ENCODE data around the gene SLX9. TPM values are rescaled to one million over a fixed set of nuclear protein-coding genes. Genes with fewer than 3 reads are reported as not detected.

SLX9 gene
- total and polyA plus RNA-seq, 2 donors (not counting 3 experiments of a cell fraction or from before 2014, with no cell fraction given) = 27.0 to 50.6 TPM

DNA sequence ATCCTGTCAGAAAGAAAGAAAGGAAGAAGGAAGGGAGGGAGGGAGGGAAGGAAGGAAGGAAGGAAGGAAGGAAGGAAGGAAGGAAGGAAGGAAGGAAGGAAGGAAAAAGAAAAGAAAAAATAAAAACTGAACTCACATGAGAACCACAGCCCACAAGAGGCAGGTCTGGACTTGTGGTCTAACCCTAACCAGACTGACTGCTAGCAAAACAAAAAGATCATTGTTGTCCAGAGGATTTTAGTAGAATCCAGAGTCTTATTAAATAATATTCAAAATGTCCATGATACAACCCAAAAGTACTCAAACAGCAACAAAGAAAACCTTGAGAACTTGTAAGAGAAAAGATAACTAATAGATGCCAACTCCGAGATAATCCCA, 14.5 kb upstream of the SLX9 start:
- H3K27me3 ChIP-seq (ENCODE audit: control insufficient read depth in 2 of 2, insufficient read depth in 2 of 2, low read length in 2 of 2) = peaks cover 4 to 8% of the 10 kb centered on the region in 2 experiments
- H4K20me1 ChIP-seq (replicated peaks; ENCODE audit: control insufficient read depth, extremely low read depth, insufficient read depth, low read length) = no peaks in the 10 kb centered on the region
- H3K4me3 ChIP-seq (replicated peaks in 1 of 3; ENCODE audit: insufficient read depth in 1 of 3, low read depth in 1 of 3, low read length in 3 of 3) = no peak overlapping the region
- no peak for FAIRE-seq
- H3K79me2 ChIP-seq (ENCODE audit: control insufficient read depth, insufficient read depth, low read length) = no peaks in the 10 kb centered on the region
- H3K9ac ChIP-seq (replicated peaks; ENCODE audit: extremely low read depth, insufficient read depth, low read length) = no peak overlapping the region
- no peaks in the 10 kb centered on the region for H3K9me1 ChIP-seq (replicated peaks; ENCODE audit: control insufficient read depth, extremely low read depth, insufficient read depth, low read length)
- BruUV-seq (replicated peaks) = no TSS peak
- H3K36me3 ChIP-seq (ENCODE audit: control insufficient read depth in 2 of 2, extremely low read depth in 1 of 2, insufficient read depth in 2 of 2, low read length in 2 of 2) = no peaks in the 10 kb centered on the region
- intact Hi-C loops (cut with micrococcal nuclease) (no loop called here), dilution Hi-C loops (cut with MboI; ENCODE audit: extremely low pct_ligation_motif_present, low sequenced_read_pairs) (loop anchor here (25.0 kb wide), 1 partner anchor 212 kb away; no protein-coding TSS in a partner anchor)
- H3K4me2 ChIP-seq (ENCODE audit: insufficient read depth, low read length) = no peak overlapping the region
- no peak for DNase-seq (ENCODE audit: low read depth, low spot score)
- H3K9me3 ChIP-seq (replicated peaks; ENCODE audit: control insufficient read depth, insufficient read depth, low read length) = no peaks in the 10 kb centered on the region
- POLR2A ChIA-PET = no interaction called here
- no peak overlapping the region for H3K27ac ChIP-seq (ENCODE audit: insufficient read depth, low read depth, low read length)
- H3K4me1 ChIP-seq (ENCODE audit: control insufficient read depth, extremely low read depth, insufficient read depth, low read length) = peaks cover 22% of the 10 kb centered on the region
- CTCF ChIA-PET = no interaction called here
- H2AFZ ChIP-seq (ENCODE audit: low read depth, low read length) = no peak overlapping the region
- TF ChIP-seq MYC (IDR thresholded peaks at IDR 0.05; ENCODE audit: low read depth, low read length) = no peak
- TF ChIP-seq, protein P1, sequence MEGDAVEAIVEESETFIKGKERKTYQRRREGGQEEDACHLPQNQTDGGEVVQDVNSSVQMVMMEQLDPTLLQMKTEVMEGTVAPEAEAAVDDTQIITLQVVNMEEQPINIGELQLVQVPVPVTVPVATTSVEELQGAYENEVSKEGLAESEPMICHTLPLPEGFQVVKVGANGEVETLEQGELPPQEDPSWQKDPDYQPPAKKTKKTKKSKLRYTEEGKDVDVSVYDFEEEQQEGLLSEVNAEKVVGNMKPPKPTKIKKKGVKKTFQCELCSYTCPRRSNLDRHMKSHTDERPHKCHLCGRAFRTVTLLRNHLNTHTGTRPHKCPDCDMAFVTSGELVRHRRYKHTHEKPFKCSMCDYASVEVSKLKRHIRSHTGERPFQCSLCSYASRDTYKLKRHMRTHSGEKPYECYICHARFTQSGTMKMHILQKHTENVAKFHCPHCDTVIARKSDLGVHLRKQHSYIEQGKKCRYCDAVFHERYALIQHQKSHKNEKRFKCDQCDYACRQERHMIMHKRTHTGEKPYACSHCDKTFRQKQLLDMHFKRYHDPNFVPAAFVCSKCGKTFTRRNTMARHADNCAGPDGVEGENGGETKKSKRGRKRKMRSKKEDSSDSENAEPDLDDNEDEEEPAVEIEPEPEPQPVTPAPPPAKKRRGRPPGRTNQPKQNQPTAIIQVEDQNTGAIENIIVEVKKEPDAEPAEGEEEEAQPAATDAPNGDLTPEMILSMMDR (IDR thresholded peaks at IDR 0.05; ENCODE audit: extremely low read depth in 1 of 2, insufficient read depth in 1 of 2, low read depth in 1 of 2, low read length in 2 of 2) = no peak
- TF ChIP-seq POLR2AphosphoS5 (IDR thresholded peaks at IDR 0.05; ENCODE audit: insufficient read depth, low read depth, low read length) = no peak
- TF ChIP-seq POLR2A (IDR thresholded peaks at IDR 0.05; ENCODE audit: low read depth, low read length) = no peak
- TF ChIP-seq, protein P2, sequence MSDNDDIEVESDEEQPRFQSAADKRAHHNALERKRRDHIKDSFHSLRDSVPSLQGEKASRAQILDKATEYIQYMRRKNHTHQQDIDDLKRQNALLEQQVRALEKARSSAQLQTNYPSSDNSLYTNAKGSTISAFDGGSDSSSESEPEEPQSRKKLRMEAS (IDR thresholded peaks at IDR 0.05; ENCODE audit: insufficient read depth, insufficient read length) = no peak
- TF ChIP-seq JUN (IDR thresholded peaks at IDR 0.05; ENCODE audit: borderline replicate concordance, insufficient read depth, insufficient read length, low read depth) = no peak
- TF ChIP-seq GATA2 (IDR thresholded peaks at IDR 0.05; ENCODE audit: insufficient read depth, insufficient read length, low read depth, low read length) = no peak
- TF ChIP-seq FOS (IDR thresholded peaks at IDR 0.05; ENCODE audit: borderline replicate concordance, insufficient read depth, low read length) = no peak
- no peak for TF ChIP-seq EZH2 (IDR thresholded peaks at IDR 0.05; ENCODE audit: borderline replicate concordance, low read depth, low read length, severe bottlenecking)

Data from endothelial cell of umbilical vein (primary cell).